GM13976 (cell line): Measurements from ENCODE around the gene LIPH.

Experiments used
- DNase-seq: peaks from one replicate; pipeline ENCODE4 v3.0.0; 2012; ENCODE audit warnings: low spot score
- in situ Hi-C: fragments of 300-500 bp; cut with MboI; formaldehyde crosslinking; loops from one replicate; pipeline ENCODE4 v1.12.0; 2022; ENCODE audit warnings: low sequenced_read_pairs, mixed read lengths, inconsistent platforms; ENCODE audit not compliant: unreplicated experiment
- TF ChIP-seq, protein P1 (sequence below): IDR thresholded peaks from 2 replicates; pipeline ENCODE4 v1.5.1; 2012; ENCODE audit warnings: borderline replicate concordance, mild to moderate bottlenecking; ENCODE audit not compliant: insufficient read depth; ENCODE audit errors: extremely low read depth, missing control alignments, control extremely low read depth

Gene LIPH

GRCh38 chr3:185552358-185552877, at the start of gene LIPH:
Gene LIPH, minus strand, starts transcription at chr3:185552588. Its CDS starts 117 bp downstream, at chr3:185552471.
- in situ Hi-C loops = no loop called here
- peak; percentile 66 for DNase-seq
- TF ChIP-seq, protein P1, sequence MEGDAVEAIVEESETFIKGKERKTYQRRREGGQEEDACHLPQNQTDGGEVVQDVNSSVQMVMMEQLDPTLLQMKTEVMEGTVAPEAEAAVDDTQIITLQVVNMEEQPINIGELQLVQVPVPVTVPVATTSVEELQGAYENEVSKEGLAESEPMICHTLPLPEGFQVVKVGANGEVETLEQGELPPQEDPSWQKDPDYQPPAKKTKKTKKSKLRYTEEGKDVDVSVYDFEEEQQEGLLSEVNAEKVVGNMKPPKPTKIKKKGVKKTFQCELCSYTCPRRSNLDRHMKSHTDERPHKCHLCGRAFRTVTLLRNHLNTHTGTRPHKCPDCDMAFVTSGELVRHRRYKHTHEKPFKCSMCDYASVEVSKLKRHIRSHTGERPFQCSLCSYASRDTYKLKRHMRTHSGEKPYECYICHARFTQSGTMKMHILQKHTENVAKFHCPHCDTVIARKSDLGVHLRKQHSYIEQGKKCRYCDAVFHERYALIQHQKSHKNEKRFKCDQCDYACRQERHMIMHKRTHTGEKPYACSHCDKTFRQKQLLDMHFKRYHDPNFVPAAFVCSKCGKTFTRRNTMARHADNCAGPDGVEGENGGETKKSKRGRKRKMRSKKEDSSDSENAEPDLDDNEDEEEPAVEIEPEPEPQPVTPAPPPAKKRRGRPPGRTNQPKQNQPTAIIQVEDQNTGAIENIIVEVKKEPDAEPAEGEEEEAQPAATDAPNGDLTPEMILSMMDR = no peak

DNA sequence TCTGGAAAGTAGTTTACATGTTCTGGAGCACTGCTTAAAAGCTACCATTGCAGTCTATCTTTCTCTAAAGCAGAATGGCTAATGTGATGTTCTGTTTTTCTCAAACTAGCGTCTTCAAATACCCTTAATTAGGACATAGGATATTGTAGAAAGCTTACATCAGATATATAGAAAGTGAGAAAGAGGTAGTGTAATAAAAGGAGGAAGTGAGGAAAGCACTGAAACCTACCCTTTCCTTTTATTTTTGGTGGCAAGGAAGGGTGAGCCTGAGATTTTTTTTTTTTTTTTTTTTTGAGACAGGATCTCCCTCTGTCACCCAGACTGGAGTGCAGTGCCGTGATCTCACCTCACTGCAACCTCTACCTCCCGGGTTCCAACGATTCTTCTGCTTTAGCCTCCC, 43.1 kb upstream of the LIPH start:
- TF ChIP-seq, protein P1 = no peak
- in situ Hi-C loops = no loop called here
- DNase-seq = peak; percentile 49

- in situ Hi-C loops = no loop called here
- no peak for DNase-seq
- TF ChIP-seq, protein P1 = no peak
Measured at GRCh38 chr3:185594073-185594472, 41.7 kb upstream of the LIPH start.

DNA sequence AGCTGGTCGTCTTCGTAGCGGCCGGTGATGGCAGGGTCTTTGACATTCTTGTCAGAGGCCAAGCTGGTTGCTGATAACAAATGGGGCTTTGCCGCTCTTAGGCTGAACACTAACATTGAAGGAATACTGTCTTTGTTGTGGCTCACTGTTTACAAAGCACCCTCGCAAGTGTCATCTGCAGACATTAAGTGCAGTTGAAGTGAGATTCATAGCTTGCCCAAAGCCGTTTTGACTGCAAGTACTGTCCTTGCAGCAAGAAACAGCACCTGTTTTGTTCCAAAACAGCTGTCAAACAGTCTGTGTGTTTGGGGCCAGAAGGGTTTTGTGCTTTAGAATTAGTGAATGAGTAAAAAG, 34.3 kb upstream of the LIPH start:
- in situ Hi-C loops = no loop called here
- no peak for DNase-seq
- TF ChIP-seq, protein P1 = no peak

DNA sequence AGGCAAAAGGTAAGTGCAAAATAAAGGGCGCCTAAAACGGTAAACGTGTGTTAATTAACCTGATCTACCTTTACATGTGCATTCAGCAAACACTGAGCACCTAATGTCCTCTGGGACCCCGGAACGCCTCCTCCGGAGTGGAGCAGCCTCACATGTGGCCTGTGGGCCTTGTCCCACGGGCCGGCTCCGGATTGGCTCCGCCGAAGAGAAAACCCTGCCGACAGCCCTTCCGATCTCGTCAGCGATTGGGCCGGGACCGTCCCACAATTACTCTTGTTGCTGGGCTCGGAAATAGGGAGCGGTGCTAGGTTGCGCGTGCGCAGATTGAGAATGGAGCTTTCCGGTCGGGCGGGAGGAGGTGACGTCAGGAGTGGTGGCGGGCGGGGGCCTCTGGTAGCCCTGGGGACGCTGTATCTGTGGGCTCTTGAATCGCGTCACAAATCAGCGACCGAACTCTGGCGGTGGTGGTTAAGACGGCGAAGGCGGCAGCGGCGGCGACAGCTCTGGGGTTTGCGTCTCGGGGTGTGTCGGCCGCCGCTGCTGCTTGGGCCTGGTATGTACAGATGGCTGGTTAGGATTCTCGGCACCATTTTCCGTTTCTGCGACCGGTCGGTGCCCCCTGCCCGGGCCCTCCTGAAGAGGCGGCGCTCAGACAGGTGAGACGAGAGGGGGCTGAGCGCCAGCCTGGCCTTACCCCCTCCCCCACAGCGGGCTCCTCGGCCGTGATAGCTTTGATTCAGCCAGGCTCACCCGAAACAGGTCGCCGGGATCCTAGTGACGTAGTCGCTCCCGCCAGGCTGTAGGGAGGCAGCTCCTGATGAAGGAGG, 33.7 kb upstream of the LIPH start, which contains the start of gene SENP2:
Gene SENP2 (plus strand): TSS at position 437 of the 827 bp plus-strand sequence. CDS start 119 bp downstream, at position 556.
- TF ChIP-seq, protein P1 = no peak
- DNase-seq = peak; percentile 98
- in situ Hi-C loops = no loop called here

DNA sequence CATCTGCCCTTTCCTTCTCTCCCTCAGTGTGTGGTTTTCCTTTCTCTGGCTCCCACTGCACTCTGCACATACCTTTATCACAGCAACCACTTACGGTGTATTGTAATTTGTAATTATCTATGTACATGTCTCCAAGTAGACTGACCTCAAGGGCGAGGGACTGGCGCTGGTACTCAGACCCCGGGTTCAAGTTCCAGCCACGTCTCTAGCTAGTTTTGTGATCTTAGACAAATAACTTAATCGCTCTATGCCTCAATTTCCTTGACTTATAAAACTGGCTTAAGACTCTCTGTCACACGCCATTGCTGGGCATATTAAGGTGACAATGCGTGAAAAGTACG, 33.1 kb upstream of the LIPH start:
- in situ Hi-C loops = no loop called here
- DNase-seq = no peak
- TF ChIP-seq, protein P1 = no peak

DNA sequence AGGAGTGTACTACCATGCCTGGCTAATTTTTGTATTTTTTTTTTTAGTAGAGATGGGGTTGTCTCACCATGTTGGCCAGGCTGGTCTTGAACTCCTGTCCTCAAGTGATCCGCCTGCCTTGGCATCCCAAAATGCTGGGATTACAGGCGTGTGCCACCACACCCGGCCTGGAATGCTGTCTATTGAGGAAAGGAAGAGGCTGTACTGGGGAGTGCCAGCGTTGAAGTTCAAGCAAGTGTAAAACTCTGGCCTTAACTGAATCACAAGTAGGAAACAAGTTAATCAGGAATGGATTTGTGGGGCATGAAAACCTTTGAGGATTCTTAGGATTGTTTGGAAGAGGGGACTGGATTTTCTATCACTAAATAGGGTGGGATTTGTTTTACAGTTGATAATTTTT, 32.3 kb upstream of the LIPH start:
- in situ Hi-C loops = no loop called here
- DNase-seq = no peak
- TF ChIP-seq, protein P1 = no peak
